GM10248 (cell line): ENCODE data around the gene GLI1.
"Not testable (repeated sequence)": the region's sequence is repeated elsewhere in the genome, so short reads cannot be mapped to it uniquely, and the experiment has no call there.

Source experiments
- CTCF ChIA-PET: fragments of 300-600 bp; sonication (Branson Sonifier 250); formaldehyde crosslinking; extraction: SDS; loops from one replicate; lab custom pipeline; 2021; ENCODE audit warnings: antibody characterized with exemption; lab: Yijun Ruan, JAX
- POLR2A ChIA-PET: fragments of 350-650 bp; sonication (Branson Sonifier 250); formaldehyde crosslinking; extraction: SDS; loops from one replicate; lab custom pipeline; 2020; ENCODE audit warnings: antibody characterized with exemption; lab: Yijun Ruan, JAX
- DNase-seq: peaks from one replicate; pipeline ENCODE4 v3.0.0; 2012; ENCODE audit errors: extremely low spot score
- TF ChIP-seq, protein P1 (sequence below): IDR thresholded peaks from 2 replicates; pipeline ENCODE4 v1.5.1; 2012; ENCODE audit warnings: mild to moderate bottlenecking, low read depth; ENCODE audit errors: extremely low read depth, missing control alignments, control extremely low read depth

Gene GLI1

DNA sequence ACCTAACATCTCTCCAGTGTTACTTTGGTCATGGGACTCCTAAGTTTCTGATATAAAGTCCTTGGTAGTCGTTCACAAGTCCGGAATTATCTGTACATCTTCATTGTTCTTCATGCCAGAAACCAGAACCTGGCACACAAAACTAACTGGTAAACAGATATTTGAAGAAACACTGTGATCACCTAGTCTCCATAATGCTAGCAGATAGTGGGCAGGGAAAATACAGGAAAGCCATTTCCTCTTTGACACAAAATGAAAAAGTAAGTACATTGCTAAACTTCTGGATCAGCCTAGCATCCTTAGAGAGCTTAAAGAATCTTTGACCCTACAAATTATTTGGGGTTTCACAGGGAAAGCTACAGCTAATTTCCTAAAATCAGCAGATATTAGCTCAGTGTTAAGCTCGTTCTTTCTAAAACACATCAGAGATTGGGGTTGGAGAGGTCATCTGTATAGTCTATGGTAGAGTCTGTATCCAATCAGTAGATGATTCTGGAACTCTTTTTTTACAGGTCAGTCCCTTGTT, 55.9 kb downstream of the GLI1 start:
- no peak for DNase-seq
- POLR2A ChIA-PET = interaction anchor here (0.8 to 1.0 kb wide), 3 partner anchors 9 to 12 kb away, joined by 3 to 5 read pairs (median 3); no protein-coding TSS in a partner anchor
- TF ChIP-seq, protein P1, sequence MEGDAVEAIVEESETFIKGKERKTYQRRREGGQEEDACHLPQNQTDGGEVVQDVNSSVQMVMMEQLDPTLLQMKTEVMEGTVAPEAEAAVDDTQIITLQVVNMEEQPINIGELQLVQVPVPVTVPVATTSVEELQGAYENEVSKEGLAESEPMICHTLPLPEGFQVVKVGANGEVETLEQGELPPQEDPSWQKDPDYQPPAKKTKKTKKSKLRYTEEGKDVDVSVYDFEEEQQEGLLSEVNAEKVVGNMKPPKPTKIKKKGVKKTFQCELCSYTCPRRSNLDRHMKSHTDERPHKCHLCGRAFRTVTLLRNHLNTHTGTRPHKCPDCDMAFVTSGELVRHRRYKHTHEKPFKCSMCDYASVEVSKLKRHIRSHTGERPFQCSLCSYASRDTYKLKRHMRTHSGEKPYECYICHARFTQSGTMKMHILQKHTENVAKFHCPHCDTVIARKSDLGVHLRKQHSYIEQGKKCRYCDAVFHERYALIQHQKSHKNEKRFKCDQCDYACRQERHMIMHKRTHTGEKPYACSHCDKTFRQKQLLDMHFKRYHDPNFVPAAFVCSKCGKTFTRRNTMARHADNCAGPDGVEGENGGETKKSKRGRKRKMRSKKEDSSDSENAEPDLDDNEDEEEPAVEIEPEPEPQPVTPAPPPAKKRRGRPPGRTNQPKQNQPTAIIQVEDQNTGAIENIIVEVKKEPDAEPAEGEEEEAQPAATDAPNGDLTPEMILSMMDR = no peak
- CTCF ChIA-PET = interaction anchor here (1.0 to 2.1 kb wide), 5 partner anchors 13 to 60 kb away, joined by 3 to 6 read pairs (median 4); partner anchors contain the start of gene INHBE

DNA sequence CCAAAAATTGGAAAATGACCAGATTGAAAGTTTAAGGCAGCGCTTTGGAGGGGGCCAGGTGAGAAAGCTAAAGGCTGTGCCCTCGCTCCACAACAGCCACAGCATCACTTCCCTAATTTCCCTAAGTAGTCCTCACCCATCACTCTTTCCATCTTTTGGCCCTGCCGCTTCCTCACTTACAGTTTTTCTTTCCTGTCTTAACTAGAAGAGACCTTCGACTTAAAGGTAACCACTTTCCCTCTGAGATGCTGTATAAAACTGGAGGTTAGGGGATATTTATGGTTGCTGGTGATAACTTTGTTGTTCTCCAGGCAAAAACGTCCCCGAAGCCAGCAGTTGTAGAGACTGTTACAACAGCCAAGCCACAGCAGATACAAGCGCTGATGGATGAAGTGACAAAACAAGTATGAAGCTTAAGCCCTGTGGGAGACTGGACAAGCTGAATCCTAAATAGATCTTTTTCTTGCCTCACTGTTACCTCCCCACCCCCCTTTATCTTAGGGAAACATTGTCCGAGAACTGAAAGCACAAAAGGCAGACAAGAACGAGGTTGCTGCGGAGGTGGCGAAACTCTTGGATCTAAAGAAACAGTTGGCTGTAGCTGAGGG, 56.5 kb downstream of the GLI1 start:
- ChIA-PET POLR2A (interaction anchor here (0.6 to 3.7 kb wide), 3 partner anchors 11 to 842 kb away, joined by 3 to 20 read pairs (median 3); no protein-coding TSS in a partner anchor), CTCF (interaction anchor here (1.1 to 2.1 kb wide), 4 partner anchors 18 to 61 kb away, joined by 3 to 6 read pairs (median 5); partner anchors contain the start of gene INHBE)
- no peak for DNase-seq
- TF ChIP-seq, protein P1 = no peak

- ChIA-PET POLR2A (interaction anchor here (0.6 to 3.7 kb wide), 4 partner anchors 10 to 843 kb away, joined by 3 to 20 read pairs (median 4); no protein-coding TSS in a partner anchor), CTCF (interaction anchor here (1.1 to 2.1 kb wide), 3 partner anchors 22 to 272 kb away, joined by 3 to 5 read pairs (median 5); partner anchors contain the start of gene INHBE)
- no peak for DNase-seq
- TF ChIP-seq, protein P1 = no peak
Observed at GRCh38 chr12:57516617-57517153, 57.1 kb downstream of the GLI1 start.

DNA sequence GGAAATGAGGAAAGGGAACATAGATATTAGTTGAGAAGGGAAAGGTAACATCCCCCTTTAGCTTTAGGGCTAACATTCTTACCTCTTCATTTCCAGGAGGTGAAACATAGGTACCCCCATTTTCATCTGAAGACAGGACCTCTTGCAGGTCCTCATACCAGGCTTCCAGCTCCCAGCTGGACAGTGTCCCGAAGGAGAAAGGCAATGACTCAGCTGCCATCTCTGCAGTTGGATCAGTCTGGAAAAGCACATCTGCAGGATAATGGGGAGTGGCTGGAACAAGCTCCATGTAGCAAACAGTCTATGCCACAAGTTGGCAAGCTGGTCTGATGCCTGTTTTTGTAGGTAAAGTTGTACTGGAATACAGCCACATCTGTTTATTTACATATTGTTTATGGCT, 57.6 kb downstream of the GLI1 start:
- ChIA-PET POLR2A (interaction anchor here (1.4 to 3.7 kb wide), 3 partner anchors 16 to 58 kb away, joined by 5 to 20 read pairs (median 5); partner anchors contain the start of gene ARHGAP9), CTCF (interaction anchor here (0.7 to 1.5 kb wide), 3 partner anchors 21 to 273 kb away, joined by 3 to 5 read pairs (median 3); no protein-coding TSS in a partner anchor)
- no peak for DNase-seq
- TF ChIP-seq, protein P1 = no peak

GRCh38 chr12:57517718-57518117, 58.1 kb downstream of the GLI1 start:
- not testable (repeated sequence) for DNase-seq
- POLR2A ChIA-PET = interaction anchor here (0.7 to 3.7 kb wide), 7 partner anchors 17 to 248 kb away, joined by 3 to 20 read pairs (median 5); partner anchors contain the start of gene ARHGAP9
- CTCF ChIA-PET = interaction anchor here (0.7 to 1.5 kb wide), 3 partner anchors 21 to 273 kb away, joined by 3 to 5 read pairs (median 3); no protein-coding TSS in a partner anchor

GRCh38 chr12:57518176-57518919, 58.8 kb downstream of the GLI1 start:
- no peak for DNase-seq
- TF ChIP-seq, protein P1 = no peak
- ChIA-PET POLR2A (interaction anchor here (0.7 to 3.7 kb wide), 7 partner anchors 9 to 248 kb away, joined by 3 to 20 read pairs (median 4); partner anchors contain the start of gene ARHGAP9), CTCF (interaction anchor here (0.7 to 1.5 kb wide), 2 partner anchors 22 to 65 kb away, joined by 3 read pairs; no protein-coding TSS in a partner anchor)
